Subcutaneous adipose tissue (tissue), 4 donors: ENCODE measurements around the gene SLC7A4. TPM values are rescaled to one million over a fixed set of nuclear protein-coding genes. Genes with fewer than 3 reads are reported as not detected.

Source experiments
- total RNA-seq, 4 donors: library from RNA; depleted of rRNA; stranded (reverse); fragments of >200 nt; gene quantifications; one replicate each; pipeline ENCODE4 v1.1.0, GENCODE V29; 2016
- TF ChIP-seq, protein P1 (sequence below): fragments of 450-650 bp; IDR thresholded peaks from one replicate; pipeline ENCODE4 v1.5.1; 2016; ENCODE audit warnings: low read depth, mild to moderate bottlenecking, control low read depth, antibody characterized with exemption, moderate library complexity

Gene SLC7A4
- total RNA-seq, 4 donors from 2014 or later = 0.94 to 4.4 (median 2.1) TPM

DNA sequence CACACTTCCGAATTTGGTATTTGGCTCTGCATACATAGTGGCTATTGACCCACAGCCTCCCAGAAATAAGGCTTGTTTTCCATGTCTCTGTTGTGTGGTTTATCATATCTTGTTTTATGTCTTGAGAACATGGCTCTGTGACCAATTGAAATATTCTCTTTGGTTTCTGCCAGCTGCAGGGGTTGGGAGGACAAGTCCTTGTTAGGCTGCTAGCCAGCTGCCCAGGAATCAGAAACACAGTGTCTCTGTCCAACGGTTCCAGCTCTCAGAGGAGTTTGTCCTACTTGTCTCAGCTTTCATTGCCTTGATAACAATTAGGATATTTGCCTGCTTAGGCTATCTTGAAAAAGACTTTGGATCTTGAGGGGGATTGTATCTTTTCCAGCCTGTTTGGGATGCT, 6.0 kb upstream of the SLC7A4 start:
- TF ChIP-seq, protein P1, sequence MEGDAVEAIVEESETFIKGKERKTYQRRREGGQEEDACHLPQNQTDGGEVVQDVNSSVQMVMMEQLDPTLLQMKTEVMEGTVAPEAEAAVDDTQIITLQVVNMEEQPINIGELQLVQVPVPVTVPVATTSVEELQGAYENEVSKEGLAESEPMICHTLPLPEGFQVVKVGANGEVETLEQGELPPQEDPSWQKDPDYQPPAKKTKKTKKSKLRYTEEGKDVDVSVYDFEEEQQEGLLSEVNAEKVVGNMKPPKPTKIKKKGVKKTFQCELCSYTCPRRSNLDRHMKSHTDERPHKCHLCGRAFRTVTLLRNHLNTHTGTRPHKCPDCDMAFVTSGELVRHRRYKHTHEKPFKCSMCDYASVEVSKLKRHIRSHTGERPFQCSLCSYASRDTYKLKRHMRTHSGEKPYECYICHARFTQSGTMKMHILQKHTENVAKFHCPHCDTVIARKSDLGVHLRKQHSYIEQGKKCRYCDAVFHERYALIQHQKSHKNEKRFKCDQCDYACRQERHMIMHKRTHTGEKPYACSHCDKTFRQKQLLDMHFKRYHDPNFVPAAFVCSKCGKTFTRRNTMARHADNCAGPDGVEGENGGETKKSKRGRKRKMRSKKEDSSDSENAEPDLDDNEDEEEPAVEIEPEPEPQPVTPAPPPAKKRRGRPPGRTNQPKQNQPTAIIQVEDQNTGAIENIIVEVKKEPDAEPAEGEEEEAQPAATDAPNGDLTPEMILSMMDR = no peak

DNA sequence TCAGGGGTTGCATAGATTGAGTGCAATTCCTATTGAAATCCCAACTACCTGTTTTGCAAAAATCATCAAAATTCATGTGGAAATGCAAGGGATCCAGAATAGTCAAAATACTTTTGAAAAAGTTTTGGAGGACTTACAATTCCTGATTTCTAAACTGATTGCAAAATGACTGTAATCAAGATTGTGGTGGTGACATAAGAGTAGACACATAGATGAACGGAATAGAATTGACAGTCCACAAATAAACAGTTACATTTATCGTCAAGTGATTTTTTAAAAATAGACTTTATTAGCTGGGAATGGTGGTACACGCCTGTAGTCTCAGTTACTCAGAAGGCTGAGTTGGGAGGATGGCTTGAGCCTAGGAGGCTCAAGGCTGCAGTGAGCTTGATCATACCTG, 2.6 kb upstream of the SLC7A4 start:
- TF ChIP-seq, protein P1 = no peak

DNA sequence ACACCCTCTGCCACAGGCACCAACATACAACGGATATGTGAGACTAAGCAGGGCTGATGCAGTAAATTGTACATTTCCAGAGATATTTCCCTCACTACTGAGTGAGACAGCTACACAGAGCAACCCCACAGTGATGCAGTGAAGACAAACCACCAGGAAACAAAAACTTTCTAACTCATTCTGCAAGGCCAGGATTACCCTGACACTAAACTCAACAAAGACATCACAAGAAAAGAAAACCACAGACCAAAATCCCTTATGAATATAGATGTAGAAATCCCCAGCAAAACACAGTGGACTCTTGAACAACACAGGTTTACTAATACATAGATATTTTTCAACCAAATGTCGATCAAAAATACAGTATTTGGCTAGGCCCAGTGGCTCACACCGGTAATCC, 1.5 kb upstream of the SLC7A4 start:
- TF ChIP-seq, protein P1 = no peak

DNA sequence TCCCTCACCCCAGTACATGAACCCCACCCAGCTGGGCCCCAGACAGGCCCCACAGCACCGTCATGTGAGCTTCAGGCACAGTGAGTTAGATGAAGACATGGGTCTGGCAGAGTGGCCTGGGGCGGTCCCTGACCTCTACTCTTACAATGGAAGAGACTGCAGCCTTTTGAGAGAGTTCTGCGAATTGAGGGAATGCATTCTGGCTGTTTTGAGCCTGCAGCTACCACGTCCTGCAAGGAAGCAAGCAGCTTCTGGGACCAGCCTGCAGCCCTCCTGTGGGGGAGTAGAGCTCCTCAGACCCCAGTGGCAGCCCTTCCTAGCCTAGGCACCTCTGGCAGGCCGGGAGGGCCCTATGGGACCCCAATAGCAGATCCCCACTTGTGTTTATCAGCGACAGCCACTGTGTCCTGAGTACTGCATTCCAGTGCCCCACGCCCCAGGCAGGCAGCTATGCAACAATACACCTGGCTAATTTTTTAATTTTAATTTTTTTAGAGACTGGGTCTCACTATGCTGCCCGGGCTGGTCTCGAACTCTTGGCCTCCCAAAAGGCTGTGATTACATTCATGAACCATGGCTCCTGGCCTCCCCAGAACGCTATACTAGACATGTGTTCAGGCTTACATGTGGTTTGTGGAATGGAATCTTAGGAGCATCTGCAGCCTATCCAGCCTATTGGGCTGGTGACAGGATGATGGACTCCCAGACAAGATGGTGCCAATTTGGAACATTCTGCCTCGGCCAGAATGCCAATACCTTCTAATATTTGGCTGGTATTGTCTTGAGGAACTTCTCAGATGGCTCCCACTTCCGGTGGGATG, 717 bp upstream of the SLC7A4 start:
- TF ChIP-seq, protein P1 = no peak

DNA sequence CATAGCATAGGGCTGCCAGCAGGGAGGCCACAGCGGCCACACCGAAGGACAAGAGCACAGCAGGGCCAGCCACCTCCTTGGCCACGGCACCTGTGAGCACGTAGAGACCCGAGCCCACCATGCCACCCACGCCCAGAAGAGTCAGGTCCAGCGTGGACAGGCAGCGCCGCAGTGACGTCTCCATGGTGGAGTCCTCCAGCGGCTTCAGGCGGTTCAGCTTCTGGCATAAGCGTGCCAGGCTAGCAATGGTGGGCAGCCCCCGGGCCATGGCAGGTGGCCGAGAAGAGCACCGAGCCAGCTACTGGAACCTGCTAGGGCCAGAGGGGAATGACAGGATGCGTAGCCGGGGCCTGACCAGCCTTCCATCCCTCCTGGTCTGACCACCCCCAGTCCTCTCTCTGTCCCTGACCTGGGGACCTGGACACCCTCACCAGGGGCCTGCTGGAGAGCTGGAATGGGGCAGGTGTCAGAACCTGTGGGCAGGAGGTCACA, 770 bp downstream of the SLC7A4 start:
- TF ChIP-seq, protein P1 = no peak

DNA sequence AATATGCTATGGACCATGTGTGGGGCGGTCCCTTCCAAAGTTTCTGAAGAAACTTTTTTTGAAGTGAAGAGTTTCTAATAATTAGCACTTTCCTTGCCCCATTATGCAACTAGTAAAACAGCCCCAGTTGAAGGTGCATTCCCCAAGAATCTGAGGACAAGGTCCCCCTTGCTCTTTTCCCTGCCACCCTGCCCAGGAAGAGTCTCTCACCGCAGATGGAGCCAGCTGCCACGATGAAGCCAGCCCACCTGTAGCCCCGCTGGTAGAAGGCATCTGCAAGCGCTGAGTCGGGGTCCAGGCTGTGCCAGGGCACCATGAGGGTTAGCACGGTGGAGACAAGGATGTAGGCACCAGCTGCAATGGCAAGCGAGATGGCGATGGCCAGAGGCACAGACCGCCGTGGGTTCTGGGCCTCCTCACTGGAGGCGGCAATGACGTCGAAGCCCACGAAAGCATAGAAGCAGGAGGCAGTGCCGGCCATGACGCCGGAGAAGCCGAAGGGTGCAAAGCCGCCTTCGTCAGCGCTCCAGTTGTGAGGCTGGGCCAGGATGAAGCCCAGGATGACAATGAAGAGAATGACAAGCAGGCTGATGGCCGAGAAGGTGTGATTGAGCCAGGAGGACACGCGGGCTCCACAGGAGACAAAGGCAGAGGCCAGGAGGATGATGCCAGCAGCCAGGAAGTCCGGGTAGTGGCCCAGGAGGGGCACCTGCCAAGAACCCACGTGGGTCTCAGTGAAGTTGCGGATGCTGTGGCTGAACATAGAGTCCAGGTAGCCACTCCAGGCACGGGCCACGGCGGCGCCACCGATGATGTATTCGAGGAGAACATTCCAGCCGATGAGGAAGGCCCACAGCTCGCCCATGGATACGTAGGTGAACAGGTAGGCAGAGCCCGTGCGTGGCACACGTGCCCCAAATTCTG, 1.5 kb downstream of the SLC7A4 start:
- TF ChIP-seq, protein P1 = no peak

DNA sequence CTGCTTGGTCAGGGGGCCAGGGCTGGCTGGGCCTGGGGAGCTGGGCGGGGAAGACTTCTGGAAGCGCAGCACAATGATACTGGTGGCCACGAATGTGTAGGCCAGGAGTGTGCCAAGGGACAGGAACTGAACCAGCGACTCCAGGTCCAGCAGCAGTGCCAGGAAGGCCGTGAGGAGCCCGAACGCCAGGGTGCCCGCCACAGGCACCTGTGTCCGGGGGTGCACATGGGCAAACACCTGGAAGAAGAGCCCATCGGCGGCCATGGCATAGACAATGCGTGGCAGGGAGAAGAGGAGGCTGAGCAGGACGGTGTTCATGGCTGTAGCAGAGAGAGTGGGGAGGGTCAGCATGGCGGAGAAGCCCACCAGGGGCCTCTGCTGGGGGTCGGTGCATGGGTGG, 2.3 kb downstream of the SLC7A4 start:
- TF ChIP-seq, protein P1 = no peak
